Peyer's patch (tissue), 4 donors: ENCODE results near the gene AP5S1. TPM values are rescaled to one million over a fixed set of nuclear protein-coding genes. Genes with fewer than 3 reads are reported as not detected.
A peak's percentile ranks its signal among the peaks of the same experiment; 100 is the strongest.

Source experiments
- DNase-seq, 3 donors: peaks; one replicate each; pipeline ENCODE4 v3.0.0-alpha.2; 2017 to 2019
- H3K27ac ChIP-seq, 4 donors: fragments of 200-600 bp; sonication (generic); one replicate each; pipeline ENCODE4 v1.5.1; 2016 to 2019
- H3K27me3 ChIP-seq, 2 donors: fragments of 200-600 bp; sonication (generic); one replicate each; pipeline ENCODE4 v1.5.1; 2019
- H3K36me3 ChIP-seq, 3 donors: fragments of 200-600 bp; sonication (generic); one replicate each; pipeline ENCODE4 v1.5.1; 2016 to 2019
- H3K4me1 ChIP-seq, 4 donors: fragments of 200-600 bp; sonication (generic); one replicate each; pipeline ENCODE4 v1.5.1; 2016 to 2019
- H3K4me3 ChIP-seq, 4 donors: fragments of 200-600 bp; sonication (generic); 1 replicate in 3 of 4; 2 replicates in 1 of 4; pipeline ENCODE4 v1.5.1; 2016 to 2019; ENCODE audit warnings: mild to moderate bottlenecking in 1 of 4
- H3K9me3 ChIP-seq, 4 donors: fragments of 200-600 bp; sonication (generic); one replicate each; pipeline ENCODE4 v1.5.1; 2016 to 2019; ENCODE audit warnings: mild to moderate bottlenecking in 1 of 4
- CTCF ChIP-seq, 6 experiments: fragments of 450-650 bp in 4 of 6; fragments of 200-600 bp in 2 of 6; sonication (generic) in 1 of 6; IDR thresholded peaks; one replicate each; pipeline ENCODE4 v1.5.1; 2017 to 2019; ENCODE audit warnings: antibody characterized with exemption in 6 of 6, mild to moderate bottlenecking in 3 of 6, moderate library complexity in 1 of 6
- POLR2A ChIP-seq, 2 donors: fragments of 450-650 bp; IDR thresholded peaks; one replicate each; pipeline ENCODE4 v1.5.1; 2017; ENCODE audit warnings: antibody characterized with exemption in 2 of 2, mild to moderate bottlenecking in 2 of 2, moderate library complexity in 2 of 2
- total RNA-seq, 4 donors: library from RNA; depleted of rRNA; stranded (reverse); fragments of >200 nt; gene quantifications; one replicate each; pipeline ENCODE4 v1.1.0, GENCODE V29; 2016

The AP5S1 gene
- total RNA-seq, 4 donors from 2014 or later: 11.6 to 26.4 (median 22.5) TPM

- Histone ChIP-seq H3K4me1 (peaks cover 0 to 66% (median 12%) of the 10 kb centered on the region in 4 donors), H3K36me3 (peaks cover 0 to 19% (median 0%) of the 10 kb centered on the region in 3 donors), H3K27me3 (no peaks in the 10 kb centered on the region), H3K4me3 (no peak overlapping the region), H3K27ac (peak overlapping the region; percentile 43 to 95 (median 90)), H3K9me3 (no peaks in the 10 kb centered on the region)
- no peak for TF ChIP-seq POLR2A (IDR thresholded peaks at IDR 0.05)
- no peak for TF ChIP-seq CTCF (IDR thresholded peaks at IDR 0.05)
- DNase-seq: no peak
These were observed 11.8 kb upstream of the AP5S1 start for GRCh38 chr20:3808544-3808943.

GRCh38 chr20:3811467-3812258 lies 8.7 kb upstream of the AP5S1 start:
- Histone ChIP-seq H3K27ac (peak overlapping the region; percentile 73 to 96 (median 86)), H3K4me3 (peak overlapping the region; percentile 6 to 53 (median 28)), H3K9me3 (no peaks in the 10 kb centered on the region), H3K36me3 (no peaks in the 10 kb centered on the region), H3K4me1 (peaks cover 0 to 51% (median 10%) of the 10 kb centered on the region in 4 donors), H3K27me3 (no peaks in the 10 kb centered on the region)
- DNase-seq: peak; percentile 78 to 99 (median 97)
- TF ChIP-seq POLR2A (IDR thresholded peaks at IDR 0.05): peak; percentile 56 to 78
- TF ChIP-seq CTCF (IDR thresholded peaks at IDR 0.05): no peak

GRCh38 chr20:3812259-3812681 lies 8.1 kb upstream of the AP5S1 start:
- peak overlapping the region; percentile 73 to 96 (median 86) for H3K27ac ChIP-seq
- no peaks in the 10 kb centered on the region for H3K9me3 ChIP-seq
- peaks cover 0 to 45% (median 8%) of the 10 kb centered on the region in 4 donors for H3K4me1 ChIP-seq
- DNase-seq: no peak
- H3K27me3 ChIP-seq: no peaks in the 10 kb centered on the region
- H3K4me3 ChIP-seq: no peak overlapping the region
- TF ChIP-seq POLR2A (IDR thresholded peaks at IDR 0.05): no peak
- TF ChIP-seq CTCF (IDR thresholded peaks at IDR 0.05): no peak
- H3K36me3 ChIP-seq: no peaks in the 10 kb centered on the region

GRCh38 chr20:3812975-3813847 lies 7.1 kb upstream of the AP5S1 start:
- no peak for TF ChIP-seq POLR2A (IDR thresholded peaks at IDR 0.05)
- TF ChIP-seq CTCF (IDR thresholded peaks at IDR 0.05): no peak
- Histone ChIP-seq H3K9me3 (no peaks in the 10 kb centered on the region), H3K27me3 (no peaks in the 10 kb centered on the region), H3K4me1 (peaks cover 0 to 36% (median 5%) of the 10 kb centered on the region in 4 donors), H3K36me3 (no peaks in the 10 kb centered on the region), H3K27ac (peak overlapping the region in 3 of 4 donors; percentile 0 to 96 (median 93)), H3K4me3 (no peak overlapping the region)
- no peak for DNase-seq

- TF ChIP-seq CTCF (IDR thresholded peaks at IDR 0.05) (no peak), POLR2A (IDR thresholded peaks at IDR 0.05) (no peak)
- H3K27me3 ChIP-seq: no peaks in the 10 kb centered on the region
- H3K4me1 ChIP-seq: peaks cover 0 to 29% (median 3%) of the 10 kb centered on the region in 4 donors
- H3K4me3 ChIP-seq: no peak overlapping the region
- peak overlapping the region in 1 of 4 donors; percentile 93 for H3K27ac ChIP-seq
- no peaks in the 10 kb centered on the region for H3K36me3 ChIP-seq
- no peak for DNase-seq
- H3K9me3 ChIP-seq: no peaks in the 10 kb centered on the region
These were observed 6.3 kb upstream of the AP5S1 start for GRCh38 chr20:3813848-3814581.
